T-helper 2 cell treated with Interferon-gamma antibody and Interleukin-4, amounts not matched to agents 100 ng/mL and 5 ng/mL, for 36 hours (primary cell): Measurements from ENCODE around the gene AIF1. TPM values are rescaled to one million over a fixed set of nuclear protein-coding genes. Genes with fewer than 3 reads are reported as not detected.

Experiments used
- intact Hi-C: fragments of 100-400 bp; cut with micrococcal nuclease; formaldehyde crosslinking; loops from one replicate; pipeline ENCODE4 v1.15.1; 2023
- total RNA-seq: library from RNA; stranded (reverse); gene quantifications from 2 replicates; pipeline ENCODE4 v1.2.3, GENCODE V29; 2022

Gene AIF1
- total RNA-seq, 1 donor from 2014 or later: 67.9 TPM

GRCh38 chr6:31661262-31662123 is 46.5 kb downstream of the AIF1 start:
- intact Hi-C loops: loop anchor here (10.0 kb wide), 1 partner anchor 513 kb away; the partner anchor contains the start of genes AGPAT1 and RNF5

- intact Hi-C loops: loop anchor here (10.0 kb wide), 1 partner anchor 513 kb away; the partner anchor contains the start of genes AGPAT1 and RNF5
These were observed 47.2 kb downstream of the AIF1 start for GRCh38 chr6:31662124-31662723.

- intact Hi-C loops: loop anchor here (10.0 kb wide), 1 partner anchor 511 kb away; the partner anchor contains the start of genes AGPAT1 and RNF5
These were observed 48.3 kb downstream of the AIF1 start for GRCh38 chr6:31663126-31663960.

GRCh38 chr6:31663961-31664789 is 49.1 kb downstream of the AIF1 start:
- intact Hi-C loops: loop anchor here (2.0 to 10.0 kb wide), 2 partner anchors 117 to 511 kb away; partner anchors contain the start of genes AGPAT1, ATP6V1G2, NFKBIL1 and RNF5

GRCh38 chr6:31664790-31665500 is 49.9 kb downstream of the AIF1 start, which contains the start of gene GPANK1:
TSS of gene GPANK1 (minus strand) at chr6:31664997. CDS start at chr6:31664478, 519 bp downstream.
- intact Hi-C loops: loop anchor here (1.0 to 10.0 kb wide), 11 partner anchors 13 to 510 kb away; partner anchors contain the start of genes AGPAT1, ATP6V1G2, BAG6 and NELFE

GRCh38 chr6:31665501-31666336 is 50.7 kb downstream of the AIF1 start, which contains the start of gene CSNK2B:
TSS of gene CSNK2B (plus strand) at chr6:31666080. CDS start at chr6:31666832, 752 bp downstream.
- intact Hi-C loops: loop anchor here (1.0 to 10.0 kb wide), 11 partner anchors 13 to 509 kb away; partner anchors contain the start of genes AGPAT1, ATP6V1G2, BAG6 and NELFE

- intact Hi-C loops: loop anchor here (5.0 to 10.0 kb wide), 3 partner anchors 131 to 508 kb away; partner anchors contain the start of genes AGPAT1, NELFE, RNF5 and SKIC2
These were observed 51.4 kb downstream of the AIF1 start for GRCh38 chr6:31666337-31666965.

Other genes starting within 250 kb of the AIF1 start
- gene MICA, start 211.6 kb upstream of the AIF1 start, total RNA-seq: 9.3 and 11.8 TPM in 2 replicates
- gene MICB, start 117.1 kb upstream of the AIF1 start, total RNA-seq: 51.2 and 54.9 TPM in 2 replicates
- gene MCCD1, start 86.3 kb upstream of the AIF1 start, total RNA-seq: not detected in 2 replicates
- gene DDX39B, start 73.2 kb upstream of the AIF1 start, total RNA-seq: 431 and 439 TPM in 2 replicates
- 1.3 and 1.7 TPM in 2 replicates for gene ATP6V1G2, start 68.6 kb upstream of the AIF1 start, total RNA-seq
- 14.3 and 16.3 TPM in 2 replicates for gene NFKBIL1, start 67.6 kb upstream of the AIF1 start, total RNA-seq
- 29.4 and 30.0 TPM in 2 replicates for gene LTA, start 42.9 kb upstream of the AIF1 start, total RNA-seq
- gene TNF, start 39.7 kb upstream of the AIF1 start, total RNA-seq: 45.3 and 45.8 TPM in 2 replicates
- gene LTB, start 32.8 kb upstream of the AIF1 start, total RNA-seq: 767 and 782 TPM in 2 replicates
- gene LST1, start 29.0 kb upstream of the AIF1 start, total RNA-seq: 29.8 and 33.1 TPM in 2 replicates
- gene NCR3, start 22.2 kb upstream of the AIF1 start, total RNA-seq: 72.4 and 75.5 TPM in 2 replicates
- 236 and 240 TPM in 2 replicates for gene PRRC2A, start 5.5 kb downstream of the AIF1 start, total RNA-seq
- gene BAG6, start 37.4 kb downstream of the AIF1 start, total RNA-seq: 266 and 270 TPM in 2 replicates
- 3.0 TPM in 2 replicates for gene APOM, start 40.7 kb downstream of the AIF1 start, total RNA-seq
- gene C6orf47, start 45.5 kb downstream of the AIF1 start, total RNA-seq: 20.8 and 21.6 TPM in 2 replicates
- 29.2 and 31.4 TPM in 2 replicates for gene GPANK1, start 49.8 kb downstream of the AIF1 start, total RNA-seq
- gene CSNK2B, start 50.8 kb downstream of the AIF1 start, total RNA-seq: 220 and 229 TPM in 2 replicates
- 27.9 and 32.1 TPM in 2 replicates for gene LY6G5B, start 54.7 kb downstream of the AIF1 start, total RNA-seq
- 4.2 and 5.4 TPM in 2 replicates for gene LY6G5C, start 65.8 kb downstream of the AIF1 start, total RNA-seq
- 53.8 and 54.9 TPM in 2 replicates for gene ABHD16A, start 88.1 kb downstream of the AIF1 start, total RNA-seq
- 0.34 TPM in 1 of 2 replicates, not detected in the other for gene LY6G6F, start 91.6 kb downstream of the AIF1 start, total RNA-seq
- not detected in 2 replicates for gene LY6G6D, start 100.1 kb downstream of the AIF1 start, total RNA-seq
- gene LY6G6C, start 106.5 kb downstream of the AIF1 start, total RNA-seq: 0.25 TPM in 1 of 2 replicates, not detected in the other
- not detected in 2 replicates for gene MPIG6B, start 108.1 kb downstream of the AIF1 start, total RNA-seq
- gene DDAH2, start 114.1 kb downstream of the AIF1 start, total RNA-seq: 12.2 and 15.5 TPM in 2 replicates
- 590 and 596 TPM in 2 replicates for gene CLIC1, start 121.3 kb downstream of the AIF1 start, total RNA-seq
- 75.2 and 76.5 TPM in 2 replicates for gene MSH5, start 124.8 kb downstream of the AIF1 start, total RNA-seq
- 16.6 and 20.2 TPM in 2 replicates for gene SAPCD1, start 147.4 kb downstream of the AIF1 start, total RNA-seq
- 4.6 and 4.9 TPM in 2 replicates for gene VWA7, start 162.1 kb downstream of the AIF1 start, total RNA-seq
- 124 TPM in 2 replicates for gene VARS1, start 180.5 kb downstream of the AIF1 start, total RNA-seq
- 101 and 104 TPM in 2 replicates for gene LSM2, start 191.7 kb downstream of the AIF1 start, total RNA-seq
- 2.6 and 2.8 TPM in 2 replicates for gene HSPA1L, start 200.0 kb downstream of the AIF1 start, total RNA-seq
- 117 and 120 TPM in 2 replicates for gene HSPA1A, start 200.3 kb downstream of the AIF1 start, total RNA-seq
- gene HSPA1B, start 212.5 kb downstream of the AIF1 start, total RNA-seq: 83.9 and 85.5 TPM in 2 replicates
- 14.6 and 15.4 TPM in 2 replicates for gene NEU1, start 247.6 kb downstream of the AIF1 start, total RNA-seq